HEK293 (cell line): ENCODE measurements around the gene FEZ2.

ENCODE experiments used
- CTCF ChIA-PET: fragments of 350-600 bp; formaldehyde crosslinking; extraction: SDS; loops from one replicate; lab custom pipeline; 2021; ENCODE audit warnings: antibody characterized with exemption; lab: Yijun Ruan, JAX
- POLR2A ChIA-PET: fragments of 300-600 bp; formaldehyde crosslinking; extraction: SDS; loops from one replicate; lab custom pipeline; 2020; ENCODE audit warnings: antibody characterized with exemption, inconsistent platforms; lab: Yijun Ruan, JAX
- H3K27ac ChIP-seq: fragments of 200-500 bp; sonication (Bioruptor generic); 2 replicates; pipeline ENCODE4 v1.5.1; 2014; ENCODE audit warnings: low read depth, low read length, control low read depth, inconsistent platforms; ENCODE audit errors: extremely low read depth
- H3K36me3 ChIP-seq, 2 experiments: fragments of 200-500 bp in 1 of 2; sonication (Bioruptor generic) in 1 of 2; 1 replicate in 1 of 2; 2 replicates in 1 of 2; pipeline ENCODE4 v1.5.1; 2014 to 2017; ENCODE audit warnings: inconsistent platforms in 2 of 2, low read length in 2 of 2; ENCODE audit not compliant: control insufficient read depth in 2 of 2, insufficient read depth in 1 of 2
- H3K4me1 ChIP-seq: fragments of 200-500 bp; sonication (Bioruptor generic); 2 replicates; pipeline ENCODE4 v1.5.1; 2014; ENCODE audit warnings: mild to moderate bottlenecking, low read length, inconsistent platforms; ENCODE audit not compliant: control insufficient read depth, insufficient read depth
- H3K4me3 ChIP-seq: 2 replicates; pipeline ENCODE4 v1.5.1; 2011; ENCODE audit warnings: low read depth, mild to moderate bottlenecking, control low read depth, low read length, moderate library complexity
- H3K9me3 ChIP-seq: fragments of 200-500 bp; sonication (Bioruptor generic); 2 replicates; pipeline ENCODE4 v1.5.1; 2014; ENCODE audit warnings: low read depth, low read length, inconsistent platforms; ENCODE audit not compliant: control insufficient read depth, insufficient read depth
- SETDB1 ChIP-seq: IDR thresholded peaks from one replicate; pipeline ENCODE4 v1.6.1; 2017; ENCODE audit warnings: mild to moderate bottlenecking, low read length, moderate library complexity, mixed read lengths; ENCODE audit not compliant: insufficient read length
- SP7 ChIP-seq: fragments of 450-650 bp; formaldehyde crosslinking; IDR thresholded peaks from 2 replicates; pipeline ENCODE4 v1.5.1; 2016; ENCODE audit warnings: missing biosample characterization, missing genetic modification characterization
- ZBTB48 ChIP-seq: fragments of 450-650 bp; formaldehyde crosslinking; IDR thresholded peaks from 2 replicates; pipeline ENCODE4 v1.5.1; 2016; ENCODE audit warnings: missing biosample characterization, missing genetic modification characterization
- ZFHX2 ChIP-seq: fragments of 450-650 bp; formaldehyde crosslinking; conservative IDR thresholded peaks from 2 replicates; pipeline ENCODE4 v1.5.1; 2016; ENCODE audit warnings: missing biosample characterization, missing genetic modification characterization
- ZNF140 ChIP-seq: fragments of 450-650 bp; formaldehyde crosslinking; IDR thresholded peaks from 2 replicates; pipeline ENCODE4 v1.5.1; 2016; ENCODE audit warnings: missing biosample characterization, missing genetic modification characterization
- ZNF174 ChIP-seq: fragments of 450-650 bp; formaldehyde crosslinking; IDR thresholded peaks from 2 replicates; pipeline ENCODE4 v1.5.0; 2017; ENCODE audit warnings: missing biosample characterization, mild to moderate bottlenecking, missing genetic modification characterization
- ZNF248 ChIP-seq: fragments of 450-650 bp; formaldehyde crosslinking; IDR thresholded peaks from 2 replicates; pipeline ENCODE4 v1.5.1; 2017; ENCODE audit warnings: missing biosample characterization, missing genetic modification characterization
- ZNF398 ChIP-seq: fragments of 450-650 bp; formaldehyde crosslinking; IDR thresholded peaks from 2 replicates; pipeline ENCODE4 v1.5.1; 2017; ENCODE audit warnings: missing biosample characterization, missing genetic modification characterization
- ZNF510 ChIP-seq: fragments of 450-650 bp; formaldehyde crosslinking; IDR thresholded peaks from 2 replicates; pipeline ENCODE4 v1.5.1; 2018; ENCODE audit warnings: mild to moderate bottlenecking, missing genetic modification characterization, missing biosample characterization; ENCODE audit not compliant: insufficient replicate concordance
- ZNF549 ChIP-seq: fragments of 450-650 bp; IDR thresholded peaks from 2 replicates; pipeline ENCODE4 v1.5.1; 2018; ENCODE audit warnings: missing biosample characterization, missing genetic modification characterization, mild to moderate bottlenecking, inconsistent platforms, moderate library complexity
- ZNF571 ChIP-seq: fragments of 450-650 bp; formaldehyde crosslinking; IDR thresholded peaks from 2 replicates; pipeline ENCODE4 v1.5.0; 2017; ENCODE audit warnings: missing biosample characterization, missing genetic modification characterization
- ZNF596 ChIP-seq: fragments of 450-650 bp; IDR thresholded peaks from 2 replicates; pipeline ENCODE4 v1.5.0; 2018; ENCODE audit warnings: missing biosample characterization, mild to moderate bottlenecking, missing genetic modification characterization, moderate library complexity
- ZNF645 ChIP-seq: fragments of 450-650 bp; formaldehyde crosslinking; IDR thresholded peaks from 2 replicates; pipeline ENCODE4; 2016; ENCODE audit warnings: missing biosample characterization, missing genetic modification characterization
- ZNF707 ChIP-seq: fragments of 450-650 bp; formaldehyde crosslinking; IDR thresholded peaks from 2 replicates; pipeline ENCODE4 v1.5.1; 2016; ENCODE audit warnings: missing biosample characterization, missing genetic modification characterization
- ZNF776 ChIP-seq: fragments of 450-650 bp; formaldehyde crosslinking; IDR thresholded peaks from 2 replicates; pipeline ENCODE4 v1.5.0; 2017; ENCODE audit warnings: missing biosample characterization, missing genetic modification characterization, borderline replicate concordance
- ZNF777 ChIP-seq: fragments of 450-650 bp; formaldehyde crosslinking; IDR thresholded peaks from 2 replicates; pipeline ENCODE4 v1.5.1; 2017; ENCODE audit warnings: missing biosample characterization, missing genetic modification characterization, borderline replicate concordance
- ZNF785 ChIP-seq: fragments of 450-650 bp; formaldehyde crosslinking; IDR thresholded peaks from 2 replicates; pipeline ENCODE4 v1.5.1; 2016; ENCODE audit warnings: missing biosample characterization, missing genetic modification characterization
- ZXDB ChIP-seq: fragments of 450-650 bp; formaldehyde crosslinking; IDR thresholded peaks from 2 replicates; pipeline ENCODE4 v1.5.1; 2016; ENCODE audit warnings: missing biosample characterization, missing genetic modification characterization
- TF ChIP-seq, protein P1 (sequence below): fragments of 450-650 bp; formaldehyde crosslinking; IDR thresholded peaks from 2 replicates; pipeline ENCODE4 v1.5.1; 2016; ENCODE audit warnings: missing biosample characterization, missing genetic modification characterization
- TF ChIP-seq, protein P2 (sequence below): fragments of 450-650 bp; formaldehyde crosslinking; IDR thresholded peaks from 2 replicates; pipeline ENCODE4 v1.5.1; 2016; ENCODE audit warnings: missing biosample characterization, missing genetic modification characterization
- TF ChIP-seq, protein P3 (sequence below): fragments of 450-650 bp; formaldehyde crosslinking; IDR thresholded peaks from 2 replicates; pipeline ENCODE4 v1.5.1; 2016; ENCODE audit warnings: missing biosample characterization, missing genetic modification characterization, borderline replicate concordance

The FEZ2 gene

GRCh38 chr2:36586672-36587071 lies 11.3 kb downstream of the FEZ2 start (continued):
- TF ChIP-seq ZNF248 (no peak), ZNF571 (tag by site-specific recombination) (no peak), ZFHX2 (no peak), ZXDB (tag by site-specific recombination) (no peak), SETDB1 (no peak)

DNA sequence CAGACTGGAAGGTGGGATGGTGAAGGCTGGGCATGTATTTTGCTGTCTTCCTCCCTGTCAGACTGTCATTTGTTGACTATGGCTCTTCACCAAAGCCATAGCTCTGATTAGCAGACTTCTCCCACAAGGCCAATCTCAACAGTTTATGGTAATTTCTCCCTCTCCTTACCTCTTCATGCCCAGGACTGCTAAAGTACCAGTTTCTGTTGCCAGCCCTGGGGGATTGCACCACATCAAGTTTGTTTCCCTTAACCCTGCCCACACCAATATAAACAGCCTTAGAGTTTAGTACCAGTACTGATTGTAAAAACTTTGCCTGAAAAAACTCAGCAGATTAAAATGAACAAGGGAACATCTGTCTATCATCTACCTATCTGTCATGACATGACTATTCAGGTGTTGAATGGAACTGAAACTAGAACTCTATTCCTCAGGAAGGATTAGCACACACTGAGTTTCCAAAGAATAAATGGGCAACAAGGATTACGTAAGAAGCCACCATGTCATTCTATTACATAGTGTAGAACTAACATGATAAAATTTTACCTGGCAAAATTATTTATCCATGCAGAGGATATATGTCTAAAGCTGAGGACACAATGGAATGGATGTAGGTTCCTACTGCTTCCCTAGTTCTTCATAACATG lies 13.7 kb downstream of the FEZ2 start:
- Histone ChIP-seq H3K27ac (no peak overlapping the region), H3K36me3 (peaks cover 33 to 77% of the 10 kb centered on the region in 2 experiments), H3K9me3 (no peaks in the 10 kb centered on the region), H3K4me1 (no peaks in the 10 kb centered on the region), H3K4me3 (no peak overlapping the region)
- POLR2A ChIA-PET = no interaction called here
- no peak for TF ChIP-seq ZNF174
- TF ChIP-seq, protein P1, sequence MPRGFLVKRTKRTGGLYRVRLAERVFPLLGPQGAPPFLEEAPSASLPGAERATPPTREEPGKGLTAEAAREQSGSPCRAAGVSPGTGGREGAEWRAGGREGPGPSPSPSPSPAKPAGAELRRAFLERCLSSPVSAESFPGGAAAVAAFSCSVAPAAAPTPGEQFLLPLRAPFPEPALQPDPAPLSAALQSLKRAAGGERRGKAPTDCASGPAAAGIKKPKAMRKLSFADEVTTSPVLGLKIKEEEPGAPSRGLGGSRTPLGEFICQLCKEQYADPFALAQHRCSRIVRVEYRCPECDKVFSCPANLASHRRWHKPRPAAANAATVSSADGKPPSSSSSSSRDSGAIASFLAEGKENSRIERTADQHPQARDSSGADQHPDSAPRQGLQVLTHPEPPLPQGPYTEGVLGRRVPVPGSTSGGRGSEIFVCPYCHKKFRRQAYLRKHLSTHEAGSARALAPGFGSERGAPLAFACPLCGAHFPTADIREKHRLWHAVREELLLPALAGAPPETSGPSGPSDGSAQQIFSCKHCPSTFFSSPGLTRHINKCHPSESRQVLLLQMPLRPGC (tag by site-specific recombination) = no peak
- no peak for TF ChIP-seq ZNF707 (tag by site-specific recombination)
- TF ChIP-seq ZBTB48 (tag by site-specific recombination) = no peak
- TF ChIP-seq ZNF510 = no peak
- TF ChIP-seq ZNF549 (tag by site-specific recombination) = no peak
- TF ChIP-seq ZNF777 (tag by site-specific recombination) = no peak
- TF ChIP-seq, protein P2, sequence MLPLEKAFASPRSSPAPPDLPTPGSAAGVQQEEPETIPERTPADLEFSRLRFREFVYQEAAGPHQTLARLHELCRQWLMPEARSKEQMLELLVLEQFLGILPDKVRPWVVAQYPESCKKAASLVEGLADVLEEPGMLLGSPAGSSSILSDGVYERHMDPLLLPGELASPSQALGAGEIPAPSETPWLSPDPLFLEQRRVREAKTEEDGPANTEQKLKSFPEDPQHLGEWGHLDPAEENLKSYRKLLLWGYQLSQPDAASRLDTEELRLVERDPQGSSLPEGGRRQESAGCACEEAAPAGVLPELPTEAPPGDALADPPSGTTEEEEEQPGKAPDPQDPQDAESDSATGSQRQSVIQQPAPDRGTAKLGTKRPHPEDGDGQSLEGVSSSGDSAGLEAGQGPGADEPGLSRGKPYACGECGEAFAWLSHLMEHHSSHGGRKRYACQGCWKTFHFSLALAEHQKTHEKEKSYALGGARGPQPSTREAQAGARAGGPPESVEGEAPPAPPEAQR (tag by site-specific recombination) = no peak
- TF ChIP-seq SP7 = no peak
- TF ChIP-seq ZNF785 (tag by site-specific recombination) = no peak
- no peak for TF ChIP-seq ZNF776 (tag by site-specific recombination)
- no peak for TF ChIP-seq ZNF645 (tag by site-specific recombination)
- CTCF ChIA-PET = no interaction called here

DNA sequence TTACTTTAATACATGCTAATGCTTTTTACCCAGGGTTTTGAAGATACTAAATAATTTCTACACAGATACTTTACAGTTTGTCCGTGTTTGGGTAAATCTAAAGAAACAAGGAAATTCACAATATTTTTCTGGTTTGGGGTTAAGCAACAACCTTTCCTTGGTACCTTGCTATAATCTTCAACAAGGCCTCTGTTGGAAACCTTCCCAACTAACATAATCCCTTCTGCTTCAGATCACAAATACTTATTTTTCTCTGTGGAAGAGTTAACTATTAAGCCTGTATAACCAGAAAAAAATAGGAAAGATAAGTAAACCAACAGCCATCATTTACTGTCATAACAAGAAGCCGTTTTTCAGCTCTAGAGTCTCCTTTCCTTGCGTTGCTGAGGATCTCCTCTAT lies 15.0 kb downstream of the FEZ2 start:
- H3K36me3 ChIP-seq = peaks cover 43 to 82% of the 10 kb centered on the region in 2 experiments
- ChIA-PET POLR2A (no interaction called here), CTCF (no interaction called here)
- no peaks in the 10 kb centered on the region for H3K9me3 ChIP-seq
- no peak for TF ChIP-seq ZNF596 (tag by site-specific recombination)
- TF ChIP-seq, protein P3, sequence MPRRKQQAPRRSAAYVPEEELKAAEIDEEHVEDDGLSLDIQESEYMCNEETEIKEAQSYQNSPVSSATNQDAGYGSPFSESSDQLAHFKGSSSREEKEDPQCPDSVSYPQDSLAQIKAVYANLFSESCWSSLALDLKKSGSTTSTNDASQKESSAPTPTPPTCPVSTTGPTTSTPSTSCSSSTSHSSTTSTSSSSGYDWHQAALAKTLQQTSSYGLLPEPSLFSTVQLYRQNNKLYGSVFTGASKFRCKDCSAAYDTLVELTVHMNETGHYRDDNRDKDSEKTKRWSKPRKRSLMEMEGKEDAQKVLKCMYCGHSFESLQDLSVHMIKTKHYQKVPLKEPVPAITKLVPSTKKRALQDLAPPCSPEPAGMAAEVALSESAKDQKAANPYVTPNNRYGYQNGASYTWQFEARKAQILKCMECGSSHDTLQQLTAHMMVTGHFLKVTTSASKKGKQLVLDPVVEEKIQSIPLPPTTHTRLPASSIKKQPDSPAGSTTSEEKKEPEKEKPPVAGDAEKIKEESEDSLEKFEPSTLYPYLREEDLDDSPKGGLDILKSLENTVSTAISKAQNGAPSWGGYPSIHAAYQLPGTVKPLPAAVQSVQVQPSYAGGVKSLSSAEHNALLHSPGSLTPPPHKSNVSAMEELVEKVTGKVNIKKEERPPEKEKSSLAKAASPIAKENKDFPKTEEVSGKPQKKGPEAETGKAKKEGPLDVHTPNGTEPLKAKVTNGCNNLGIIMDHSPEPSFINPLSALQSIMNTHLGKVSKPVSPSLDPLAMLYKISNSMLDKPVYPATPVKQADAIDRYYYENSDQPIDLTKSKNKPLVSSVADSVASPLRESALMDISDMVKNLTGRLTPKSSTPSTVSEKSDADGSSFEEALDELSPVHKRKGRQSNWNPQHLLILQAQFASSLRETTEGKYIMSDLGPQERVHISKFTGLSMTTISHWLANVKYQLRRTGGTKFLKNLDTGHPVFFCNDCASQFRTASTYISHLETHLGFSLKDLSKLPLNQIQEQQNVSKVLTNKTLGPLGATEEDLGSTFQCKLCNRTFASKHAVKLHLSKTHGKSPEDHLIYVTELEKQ = no peak
- no peak for TF ChIP-seq ZNF140
- TF ChIP-seq ZNF248 = no peak
- no peak for TF ChIP-seq ZNF398 (tag by site-specific recombination)
- no peak for TF ChIP-seq ZNF645 (tag by site-specific recombination)
- H3K27ac ChIP-seq = no peak overlapping the region
- H3K4me1 ChIP-seq = no peaks in the 10 kb centered on the region
- no peak overlapping the region for H3K4me3 ChIP-seq
